PC-3 (cell line): ENCODE results near the gene LRRTM4.

Experiments used
- EZH2 ChIP-seq: fragments of 300-600 bp; sonication (generic); IDR thresholded peaks from one replicate; pipeline ENCODE4 v1.6.1; 2017; ENCODE audit warnings: antibody characterized with exemption, mild to moderate bottlenecking, low read length; ENCODE audit not compliant: unreplicated experiment
- EZH2phosphoT487 ChIP-seq: fragments of 300-600 bp; sonication (generic); IDR thresholded peaks from 2 replicates; pipeline ENCODE4 v1.6.1; 2018; ENCODE audit warnings: mild to moderate bottlenecking, antibody characterized with exemption, low read length, borderline replicate concordance
- TF ChIP-seq, protein P1 (sequence below): fragments of 300-600 bp; sonication (generic); conservative IDR thresholded peaks from 2 replicates; pipeline ENCODE4 v1.5.1; 2017; ENCODE audit warnings: antibody characterized with exemption, low read depth, mild to moderate bottlenecking, low read length

DNA sequence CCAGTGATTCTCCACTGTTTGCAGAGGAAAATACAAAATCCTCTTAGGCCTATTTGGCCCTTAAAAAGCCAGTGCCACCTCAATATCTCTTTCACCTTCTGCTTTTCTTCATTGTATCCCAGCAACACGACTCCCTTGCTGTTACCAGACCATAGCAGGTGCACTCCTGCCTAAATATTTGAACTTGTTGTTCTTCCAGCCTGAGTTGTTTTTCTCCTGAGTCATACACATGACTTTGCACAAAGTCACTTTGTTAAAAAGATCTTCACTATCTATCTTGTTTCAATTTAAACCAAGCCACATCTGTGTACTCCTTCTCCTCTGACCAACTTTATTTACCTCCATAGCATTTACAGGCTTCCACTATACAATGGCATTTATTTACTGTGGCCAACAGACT is 103.6 kb downstream of the LRRTM4 start:
- TF ChIP-seq, protein P1, sequence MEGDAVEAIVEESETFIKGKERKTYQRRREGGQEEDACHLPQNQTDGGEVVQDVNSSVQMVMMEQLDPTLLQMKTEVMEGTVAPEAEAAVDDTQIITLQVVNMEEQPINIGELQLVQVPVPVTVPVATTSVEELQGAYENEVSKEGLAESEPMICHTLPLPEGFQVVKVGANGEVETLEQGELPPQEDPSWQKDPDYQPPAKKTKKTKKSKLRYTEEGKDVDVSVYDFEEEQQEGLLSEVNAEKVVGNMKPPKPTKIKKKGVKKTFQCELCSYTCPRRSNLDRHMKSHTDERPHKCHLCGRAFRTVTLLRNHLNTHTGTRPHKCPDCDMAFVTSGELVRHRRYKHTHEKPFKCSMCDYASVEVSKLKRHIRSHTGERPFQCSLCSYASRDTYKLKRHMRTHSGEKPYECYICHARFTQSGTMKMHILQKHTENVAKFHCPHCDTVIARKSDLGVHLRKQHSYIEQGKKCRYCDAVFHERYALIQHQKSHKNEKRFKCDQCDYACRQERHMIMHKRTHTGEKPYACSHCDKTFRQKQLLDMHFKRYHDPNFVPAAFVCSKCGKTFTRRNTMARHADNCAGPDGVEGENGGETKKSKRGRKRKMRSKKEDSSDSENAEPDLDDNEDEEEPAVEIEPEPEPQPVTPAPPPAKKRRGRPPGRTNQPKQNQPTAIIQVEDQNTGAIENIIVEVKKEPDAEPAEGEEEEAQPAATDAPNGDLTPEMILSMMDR, result no peak
- TF ChIP-seq EZH2 (no peak), EZH2phosphoT487 (no peak)
